Fibroblast of mammary gland (primary cell): ENCODE data around the gene PIEZO1.

ENCODE experiments used
- DNase-seq: peaks from one replicate; pipeline ENCODE4 v3.0.0-alpha.2; 2010; ENCODE audit warnings: low read depth
- H3K4me3 ChIP-seq: 2 replicates; pipeline ENCODE4 v1.5.1; 2011; ENCODE audit warnings: low read depth, mild to moderate bottlenecking, low read length, moderate library complexity; ENCODE audit not compliant: control insufficient read depth
- CTCF ChIP-seq: conservative IDR thresholded peaks from 2 replicates; pipeline ENCODE4 v1.5.1; 2011; ENCODE audit warnings: low read depth, low read length, inconsistent platforms; ENCODE audit not compliant: control insufficient read depth, insufficient read depth

The PIEZO1 gene

GRCh38 chr16:88780142-88781062, 4.6 kb downstream of the PIEZO1 start:
- H3K4me3 ChIP-seq, result no peak overlapping the region
- no peak for DNase-seq
- no peak for TF ChIP-seq CTCF

GRCh38 chr16:88779406-88780141, 5.4 kb downstream of the PIEZO1 start:
- no peak overlapping the region for H3K4me3 ChIP-seq
- no peak for TF ChIP-seq CTCF
- DNase-seq, result peak; percentile 65

- no peak overlapping the region for H3K4me3 ChIP-seq
- no peak for DNase-seq
- TF ChIP-seq CTCF, result no peak
Observed at GRCh38 chr16:88778541-88779065, 6.4 kb downstream of the PIEZO1 start.

GRCh38 chr16:88778271-88778525, 6.8 kb downstream of the PIEZO1 start:
- TF ChIP-seq CTCF, result no peak

GRCh38 chr16:88777471-88778270, 7.3 kb downstream of the PIEZO1 start:
- no peak overlapping the region for H3K4me3 ChIP-seq
- DNase-seq, result no peak
- TF ChIP-seq CTCF, result no peak

More at GRCh38 chr16:88778271-88778525, 6.8 kb downstream of the PIEZO1 start:
- no peak overlapping the region for H3K4me3 ChIP-seq
- no peak for DNase-seq

- H3K4me3 ChIP-seq, result no peak overlapping the region
- no peak for TF ChIP-seq CTCF
- no peak for DNase-seq
Observed at GRCh38 chr16:88775825-88776224, 9.2 kb downstream of the PIEZO1 start.
